ENCODE results near the gene BTBD1.

DNA sequence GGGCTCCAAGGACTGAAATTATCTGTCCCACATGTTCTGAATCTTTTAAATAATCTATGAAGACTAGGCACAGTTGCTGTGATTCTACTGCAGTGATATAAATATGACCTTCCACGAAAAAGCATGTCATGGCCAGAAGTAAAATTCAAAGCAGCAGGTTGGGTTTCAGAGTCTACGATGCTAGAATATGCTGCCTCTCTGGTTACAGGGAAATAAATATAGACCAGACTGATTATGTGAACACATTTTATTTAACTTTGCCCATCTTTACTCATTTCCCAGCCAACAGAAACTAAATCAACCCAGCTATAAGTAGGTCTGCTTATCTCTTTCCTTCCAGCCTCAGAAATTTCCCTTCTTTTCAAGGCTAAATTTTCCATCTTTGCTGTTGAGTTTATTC lies 20.5 kb upstream of the BTBD1 start:
- TF ChIP-seq, protein P1, sequence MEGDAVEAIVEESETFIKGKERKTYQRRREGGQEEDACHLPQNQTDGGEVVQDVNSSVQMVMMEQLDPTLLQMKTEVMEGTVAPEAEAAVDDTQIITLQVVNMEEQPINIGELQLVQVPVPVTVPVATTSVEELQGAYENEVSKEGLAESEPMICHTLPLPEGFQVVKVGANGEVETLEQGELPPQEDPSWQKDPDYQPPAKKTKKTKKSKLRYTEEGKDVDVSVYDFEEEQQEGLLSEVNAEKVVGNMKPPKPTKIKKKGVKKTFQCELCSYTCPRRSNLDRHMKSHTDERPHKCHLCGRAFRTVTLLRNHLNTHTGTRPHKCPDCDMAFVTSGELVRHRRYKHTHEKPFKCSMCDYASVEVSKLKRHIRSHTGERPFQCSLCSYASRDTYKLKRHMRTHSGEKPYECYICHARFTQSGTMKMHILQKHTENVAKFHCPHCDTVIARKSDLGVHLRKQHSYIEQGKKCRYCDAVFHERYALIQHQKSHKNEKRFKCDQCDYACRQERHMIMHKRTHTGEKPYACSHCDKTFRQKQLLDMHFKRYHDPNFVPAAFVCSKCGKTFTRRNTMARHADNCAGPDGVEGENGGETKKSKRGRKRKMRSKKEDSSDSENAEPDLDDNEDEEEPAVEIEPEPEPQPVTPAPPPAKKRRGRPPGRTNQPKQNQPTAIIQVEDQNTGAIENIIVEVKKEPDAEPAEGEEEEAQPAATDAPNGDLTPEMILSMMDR (IDR thresholded peaks at IDR 0.05): no peak
- no peak for TF ChIP-seq POLR2A (IDR thresholded peaks at IDR 0.05)
